GM21717 (cell line): ENCODE data around the gene ADGRD2.

Experiments used
- ATAC-seq: cut with Tn5 transposase; IDR thresholded peaks from one replicate; pipeline ENCODE4 v1.9.1; 2021; ENCODE audit warnings: mild to moderate bottlenecking, moderate library complexity; ENCODE audit not compliant: unreplicated experiment

ADGRD2 gene

DNA sequence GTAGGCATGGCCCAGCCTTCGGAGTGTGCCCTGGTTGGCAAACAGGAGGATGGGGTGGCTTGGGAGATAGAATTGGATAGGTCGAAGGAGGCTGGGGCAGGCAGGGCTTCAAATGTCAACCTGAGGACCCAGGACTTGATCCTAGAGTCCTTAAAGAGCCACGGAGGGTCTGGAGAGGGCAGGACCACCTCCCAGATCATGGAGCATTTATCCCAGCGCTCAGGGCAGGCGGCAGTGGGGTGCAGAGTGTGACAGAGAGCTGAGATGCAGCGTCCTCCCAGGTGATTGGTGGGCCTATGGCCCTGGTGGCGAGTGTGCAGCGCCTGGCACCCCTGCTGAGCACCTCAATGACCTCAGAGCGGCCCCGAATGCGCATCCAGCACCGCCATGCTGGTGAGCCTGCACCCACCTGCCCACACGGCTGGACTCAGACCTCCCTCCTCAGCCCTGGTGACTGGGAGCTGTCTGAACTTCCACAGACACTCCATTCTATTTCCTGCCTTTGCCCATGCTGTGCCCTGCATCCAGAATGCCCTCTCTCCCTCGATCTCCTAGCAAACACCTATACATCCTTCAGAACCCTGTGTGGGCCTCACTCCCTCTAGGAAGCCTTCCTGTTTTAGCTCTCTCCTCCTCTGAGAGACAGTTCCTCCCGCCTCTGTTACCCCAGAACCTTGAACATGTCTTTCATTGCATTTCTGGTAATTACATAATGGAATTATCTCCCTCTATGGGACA lies 6.3 kb downstream of the ADGRD2 start:
- no peak for ATAC-seq

DNA sequence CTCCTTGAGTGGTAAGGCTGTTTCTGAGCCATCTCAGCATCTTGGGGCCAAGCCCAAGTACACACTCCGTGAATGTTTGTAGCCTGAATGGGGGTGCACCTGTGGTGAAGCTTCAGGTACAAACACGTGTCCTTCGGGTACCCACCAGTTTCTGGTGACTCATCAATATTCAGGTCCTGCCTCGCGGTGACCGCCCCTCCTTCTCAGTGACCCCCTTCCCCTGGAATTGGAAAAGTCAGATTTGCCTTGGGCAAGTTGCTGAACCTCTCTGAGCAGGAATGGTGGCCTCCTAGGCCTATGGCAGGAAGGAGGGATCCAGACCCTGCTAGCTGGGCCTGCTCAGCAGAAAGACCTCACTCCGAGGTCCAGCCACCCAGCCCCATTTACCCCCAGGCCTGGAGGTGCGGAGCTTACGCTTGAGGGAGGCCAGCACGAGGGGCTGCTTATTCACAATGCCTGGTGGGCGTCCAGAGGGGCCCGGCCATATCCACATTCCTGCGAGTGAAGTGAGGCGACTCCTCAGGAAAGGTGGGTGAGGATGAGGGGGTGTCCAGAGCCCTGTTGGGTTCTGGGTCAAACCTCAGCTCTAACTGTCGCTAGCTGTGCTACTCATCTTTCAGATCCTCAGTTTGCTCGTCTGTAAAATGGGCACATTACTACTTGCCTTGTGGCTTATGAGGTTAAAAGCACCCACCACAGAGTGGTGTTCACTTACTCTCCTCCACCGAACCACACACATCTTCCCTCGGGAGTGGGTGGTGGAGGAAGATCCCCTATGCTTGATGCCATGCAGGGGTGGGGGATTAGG lies 7.0 kb downstream of the ADGRD2 start:
- no peak for ATAC-seq

DNA sequence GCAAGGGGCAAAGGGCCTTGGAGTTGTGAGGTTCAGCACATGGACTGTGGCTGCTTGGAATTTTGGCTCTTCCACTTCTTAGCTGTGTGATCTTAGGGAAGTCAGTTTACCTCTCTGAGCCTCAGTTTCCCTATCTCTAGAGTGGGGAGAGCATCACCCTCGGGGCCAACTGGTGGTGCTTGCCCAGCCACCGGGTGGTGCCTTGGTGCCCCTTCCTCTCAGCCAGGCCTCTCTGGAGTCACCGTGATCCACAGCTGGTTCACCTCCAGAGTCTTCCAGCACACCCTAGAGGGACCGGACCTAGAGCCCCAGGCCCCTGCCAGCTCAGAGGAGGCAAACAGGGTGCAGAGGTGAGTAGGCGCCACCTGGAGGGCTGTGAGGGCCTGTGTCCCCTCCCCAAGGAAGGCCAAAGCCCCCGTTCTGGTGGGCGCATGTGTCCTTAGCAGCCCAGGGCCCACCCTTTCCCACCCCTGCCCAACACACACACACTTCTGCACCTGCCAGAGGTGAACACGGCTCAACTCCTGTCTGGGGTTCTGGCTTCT lies 7.7 kb downstream of the ADGRD2 start:
- ATAC-seq = no peak

DNA sequence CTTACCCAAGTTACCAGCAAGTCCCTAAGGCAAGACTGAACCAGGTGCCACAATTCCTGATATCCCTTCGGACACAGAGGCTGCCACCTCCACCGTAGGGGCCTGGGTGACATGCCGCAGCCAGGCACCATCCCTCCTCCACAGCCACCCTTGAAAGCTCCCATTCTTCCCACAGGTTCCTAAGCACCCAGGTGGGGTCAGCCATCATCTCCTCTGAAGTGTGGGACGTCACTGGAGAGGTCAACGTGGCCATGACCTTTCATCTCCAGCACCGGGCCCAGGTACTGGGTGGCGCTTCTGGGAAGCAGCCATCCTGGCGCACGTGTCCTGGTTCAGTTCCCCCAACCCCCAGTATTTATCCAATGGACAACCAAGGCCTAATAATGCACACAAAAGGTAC lies 8.2 kb downstream of the ADGRD2 start:
- no peak for ATAC-seq

DNA sequence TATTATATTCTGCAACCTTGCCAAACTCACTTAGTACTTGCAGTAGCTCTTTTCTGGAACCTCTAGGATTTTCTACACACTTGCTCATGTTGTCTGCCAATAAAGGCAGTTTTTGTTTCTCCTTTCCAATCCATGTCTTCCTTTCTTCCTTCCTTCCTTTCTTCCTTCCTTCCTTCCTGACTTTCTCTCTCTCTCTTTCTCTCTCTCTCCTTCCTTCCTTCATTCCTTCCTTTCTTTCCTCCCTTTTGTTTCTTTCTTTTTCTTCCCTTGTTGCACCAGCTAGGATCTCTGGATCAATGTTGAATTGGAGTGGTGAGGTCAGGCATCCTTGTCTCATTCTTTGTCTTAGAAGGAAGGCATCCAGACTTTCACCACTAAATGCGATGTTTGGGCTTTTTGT lies 12.5 kb downstream of the ADGRD2 start:
- no peak for ATAC-seq

DNA sequence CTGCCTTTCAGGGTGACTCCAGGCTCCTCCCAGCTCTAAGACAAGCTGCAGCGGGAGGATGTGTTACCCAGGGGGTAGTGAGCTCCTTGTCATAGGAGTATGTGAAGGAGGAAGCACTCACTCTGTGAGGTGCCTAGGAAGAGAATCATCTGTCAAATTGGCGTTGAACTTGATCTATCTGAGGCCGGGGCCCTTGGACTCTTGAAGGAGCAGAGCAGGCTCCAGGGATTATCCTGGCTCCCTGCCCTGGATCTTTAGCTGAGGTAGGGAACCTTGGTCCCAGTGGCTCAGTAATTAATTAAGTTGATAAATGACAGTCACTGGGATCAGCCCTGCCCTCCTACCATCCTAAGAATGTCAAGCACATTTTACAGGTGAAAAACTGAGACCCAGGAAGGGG lies 15.5 kb downstream of the ADGRD2 start:
- no peak for ATAC-seq

DNA sequence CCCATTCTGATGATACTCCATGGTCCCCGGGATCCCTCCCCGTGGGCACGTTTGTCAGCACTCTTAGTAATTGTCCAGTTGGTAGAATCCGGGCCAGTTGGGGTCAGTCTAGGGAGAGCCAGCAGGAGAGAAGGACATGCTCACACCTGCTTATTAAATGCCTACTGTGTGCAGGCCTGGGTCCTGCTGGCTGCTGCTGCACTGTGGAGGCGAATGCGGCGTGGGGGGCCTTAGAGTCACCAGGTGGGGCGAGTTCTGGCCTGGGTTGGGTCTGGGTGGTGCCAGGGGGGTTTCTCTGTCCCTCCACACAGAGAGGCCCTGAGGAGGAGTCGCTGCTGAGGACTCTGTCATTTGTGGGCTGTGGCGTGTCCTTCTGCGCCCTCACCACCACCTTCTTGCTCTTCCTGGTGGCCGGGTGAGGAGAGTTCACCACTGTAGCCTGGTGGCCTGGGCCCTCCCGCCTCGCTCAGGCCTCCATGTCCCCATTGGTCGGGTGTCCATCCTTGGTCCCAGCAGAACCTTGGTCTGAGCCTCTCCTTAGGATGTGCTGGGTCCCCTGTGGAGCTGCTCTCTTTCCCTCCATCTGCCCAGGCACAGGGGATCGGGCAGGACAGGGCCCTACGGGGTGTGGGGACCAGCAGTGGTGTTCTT lies 17.3 kb downstream of the ADGRD2 start:
- ATAC-seq = no peak

DNA sequence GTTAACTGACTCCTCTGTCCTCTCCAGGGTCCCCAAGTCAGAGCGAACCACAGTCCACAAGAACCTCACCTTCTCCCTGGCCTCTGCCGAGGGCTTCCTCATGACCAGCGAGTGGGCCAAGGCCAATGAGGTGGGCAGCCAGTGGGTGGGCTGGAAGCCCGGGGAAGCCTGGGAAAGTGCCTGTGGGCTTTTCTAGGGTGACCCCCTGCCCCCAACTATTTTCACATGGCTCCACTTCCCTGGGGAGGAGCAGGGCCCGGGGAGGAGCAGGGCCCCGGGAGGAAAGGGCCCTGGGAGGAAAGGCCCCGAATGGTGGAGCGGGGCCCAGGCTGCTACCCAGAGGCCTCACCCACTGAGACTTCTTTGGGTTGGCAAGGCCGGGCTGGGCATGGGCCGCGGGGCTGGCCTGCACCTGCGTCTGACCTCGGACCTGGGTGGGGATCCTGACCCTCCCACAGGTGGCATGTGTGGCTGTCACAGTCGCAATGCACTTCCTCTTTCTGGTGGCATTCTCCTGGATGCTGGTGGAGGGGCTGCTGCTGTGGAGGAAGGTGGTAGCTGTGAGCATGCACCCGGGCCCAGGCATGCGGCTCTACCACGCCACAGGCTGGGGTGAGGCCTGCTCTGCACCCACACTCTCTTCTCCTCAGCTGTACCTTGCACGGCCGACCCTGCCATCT lies 17.9 kb downstream of the ADGRD2 start:
- ATAC-seq = no peak

DNA sequence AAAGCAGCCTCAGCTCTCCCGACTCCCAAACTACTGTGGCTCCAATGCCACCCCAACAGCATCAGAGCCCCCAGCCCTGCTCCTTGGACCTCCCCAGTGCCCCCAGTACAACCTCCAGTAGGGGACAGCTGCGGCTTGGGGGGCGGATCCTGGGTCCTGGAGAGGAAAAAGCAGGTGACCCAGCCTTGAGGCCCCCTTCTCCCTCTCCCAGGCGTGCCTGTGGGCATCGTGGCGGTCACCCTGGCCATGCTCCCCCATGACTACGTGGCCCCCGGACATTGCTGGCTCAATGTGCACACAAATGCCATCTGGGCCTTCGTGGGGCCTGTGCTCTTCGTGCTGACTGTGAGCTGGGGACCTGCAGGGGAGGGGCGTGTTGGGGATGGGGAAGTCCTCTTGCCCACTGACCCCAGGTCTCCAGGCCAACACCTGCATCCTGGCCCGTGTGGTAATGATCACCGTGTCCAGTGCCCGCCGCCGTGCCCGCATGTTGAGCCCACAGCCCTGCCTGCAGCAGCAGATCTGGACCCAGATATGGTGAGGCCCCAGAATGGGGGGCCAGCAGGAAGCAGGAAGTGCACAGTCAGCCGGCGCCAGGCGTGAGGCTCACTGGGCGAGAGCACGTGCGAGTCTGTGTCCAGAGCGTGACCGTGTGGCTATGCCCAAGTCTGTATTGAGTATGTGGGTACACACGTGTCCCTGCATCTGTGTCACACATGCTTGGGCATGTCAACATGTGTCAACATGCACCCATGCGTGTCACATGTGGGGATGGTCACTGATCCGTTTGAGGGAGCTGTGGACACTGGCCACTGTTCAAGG lies 19.0 kb downstream of the ADGRD2 start:
- no peak for ATAC-seq

DNA sequence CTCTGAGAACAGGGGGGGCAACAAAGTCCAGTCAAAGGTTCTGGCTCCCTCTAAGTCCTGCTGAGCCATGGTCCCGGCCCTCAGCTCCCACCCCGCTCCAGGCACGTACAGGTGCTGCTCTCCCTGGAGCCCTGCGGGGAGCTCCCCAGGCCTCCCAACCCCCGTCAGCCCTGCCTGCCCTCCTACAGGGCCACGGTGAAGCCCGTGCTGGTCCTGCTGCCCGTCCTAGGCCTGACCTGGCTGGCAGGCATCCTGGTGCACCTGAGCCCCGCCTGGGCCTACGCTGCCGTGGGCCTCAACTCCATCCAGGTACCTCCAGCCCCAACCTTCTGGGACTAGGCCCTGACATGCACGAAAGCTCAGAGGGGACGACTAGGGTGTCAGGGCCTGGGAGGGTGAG lies 20.1 kb downstream of the ADGRD2 start:
- ATAC-seq = no peak

DNA sequence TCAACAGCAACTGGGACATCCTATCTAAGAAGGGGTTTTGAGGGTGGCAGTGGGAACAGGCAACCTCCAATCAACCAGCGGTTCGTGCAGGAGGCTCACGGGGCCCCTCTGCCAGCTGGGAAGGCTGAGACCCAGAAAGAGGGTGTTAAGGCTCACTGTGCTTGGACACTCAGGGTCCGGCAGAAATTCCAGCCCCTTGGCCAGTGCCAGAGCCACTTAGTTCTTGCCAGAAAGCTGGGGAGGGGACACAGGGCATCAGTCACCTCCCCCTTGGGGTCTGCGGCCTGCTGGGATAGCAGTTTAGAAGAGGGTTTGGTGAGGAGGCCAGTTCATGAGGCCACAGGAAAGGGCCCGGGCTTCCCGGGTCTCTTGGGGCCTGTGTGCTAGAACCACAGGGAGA lies 20.5 kb downstream of the ADGRD2 start:
- ATAC-seq = no peak

DNA sequence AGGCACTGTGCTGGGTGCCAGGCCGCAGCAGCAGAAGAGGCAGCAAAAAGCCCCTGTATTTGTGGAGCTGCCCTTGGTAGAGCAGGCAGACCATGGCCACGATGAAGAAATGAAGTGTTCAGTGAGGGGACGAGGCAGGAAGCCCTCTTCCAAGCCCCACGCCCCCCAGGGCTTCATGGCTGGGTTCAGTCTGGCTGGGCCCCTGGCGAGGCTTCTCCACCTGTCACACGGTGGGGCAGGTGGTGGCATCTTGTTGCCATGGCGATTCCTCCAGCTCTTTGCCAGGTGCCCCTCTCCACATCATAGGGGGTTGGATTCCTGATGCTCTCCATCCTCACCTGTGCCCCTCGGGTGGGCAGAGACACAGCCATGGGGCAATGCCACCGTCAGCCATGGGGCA lies 21.5 kb downstream of the ADGRD2 start:
- ATAC-seq = no peak

DNA sequence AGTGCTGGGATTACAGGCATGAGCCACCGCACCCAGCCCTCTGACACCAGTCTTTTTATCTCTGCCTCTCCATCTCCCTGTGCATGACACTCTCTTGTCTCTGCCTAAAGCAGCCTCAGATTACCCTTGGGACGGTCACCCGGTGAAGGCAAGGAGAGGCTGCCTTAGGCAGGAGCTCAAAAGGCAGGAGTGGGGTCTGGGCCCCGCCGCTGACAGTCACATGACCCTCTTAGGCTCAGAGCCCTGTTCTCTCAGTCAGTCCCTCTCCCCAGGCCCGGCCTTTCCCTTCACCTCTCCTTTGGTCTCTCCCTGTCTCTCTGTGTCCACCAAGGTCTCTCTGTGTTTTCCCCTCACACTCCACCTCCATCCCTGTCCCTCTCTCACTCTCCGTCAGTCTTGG lies 22.5 kb downstream of the ADGRD2 start:
- no peak for ATAC-seq

DNA sequence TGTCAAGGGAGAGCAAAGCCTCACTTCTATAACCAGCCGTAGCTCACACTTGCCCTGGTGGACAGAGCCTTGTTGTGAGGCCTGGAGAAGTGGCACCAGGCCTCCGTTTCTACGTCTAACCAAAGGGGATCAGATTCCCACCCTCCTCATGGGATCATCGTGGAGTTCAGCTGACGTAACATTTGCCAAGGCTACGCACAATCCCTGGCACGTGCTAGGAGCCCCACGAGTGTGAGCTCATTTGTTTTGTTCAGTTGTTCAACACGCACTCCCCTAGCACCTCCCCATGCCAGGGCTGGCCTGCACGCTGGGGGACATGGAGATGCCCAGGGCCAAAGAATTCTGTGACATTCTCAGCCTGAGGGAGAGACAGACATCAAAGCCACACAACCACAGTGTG lies 23.1 kb downstream of the ADGRD2 start:
- no peak for ATAC-seq

DNA sequence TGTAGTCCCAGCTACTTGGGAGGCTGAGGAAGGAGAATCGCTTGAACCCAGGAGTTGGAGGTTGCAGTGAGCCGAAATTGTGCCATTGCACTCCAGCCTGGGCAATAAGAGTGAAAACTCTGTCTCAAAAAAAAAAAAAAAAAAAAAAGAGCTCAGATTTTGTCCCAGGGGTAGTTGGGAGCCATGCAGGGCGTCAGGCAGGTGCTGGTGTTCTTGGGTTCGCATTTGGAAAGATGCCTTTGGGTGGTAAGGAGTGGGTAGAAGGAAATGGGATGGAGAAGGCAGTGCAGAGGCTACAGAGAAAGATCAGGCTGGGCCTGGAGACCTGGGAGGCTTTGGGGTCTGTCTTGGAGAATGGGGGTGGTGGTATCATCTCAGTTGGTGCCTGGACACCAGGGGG lies 23.9 kb downstream of the ADGRD2 start:
- ATAC-seq = no peak

DNA sequence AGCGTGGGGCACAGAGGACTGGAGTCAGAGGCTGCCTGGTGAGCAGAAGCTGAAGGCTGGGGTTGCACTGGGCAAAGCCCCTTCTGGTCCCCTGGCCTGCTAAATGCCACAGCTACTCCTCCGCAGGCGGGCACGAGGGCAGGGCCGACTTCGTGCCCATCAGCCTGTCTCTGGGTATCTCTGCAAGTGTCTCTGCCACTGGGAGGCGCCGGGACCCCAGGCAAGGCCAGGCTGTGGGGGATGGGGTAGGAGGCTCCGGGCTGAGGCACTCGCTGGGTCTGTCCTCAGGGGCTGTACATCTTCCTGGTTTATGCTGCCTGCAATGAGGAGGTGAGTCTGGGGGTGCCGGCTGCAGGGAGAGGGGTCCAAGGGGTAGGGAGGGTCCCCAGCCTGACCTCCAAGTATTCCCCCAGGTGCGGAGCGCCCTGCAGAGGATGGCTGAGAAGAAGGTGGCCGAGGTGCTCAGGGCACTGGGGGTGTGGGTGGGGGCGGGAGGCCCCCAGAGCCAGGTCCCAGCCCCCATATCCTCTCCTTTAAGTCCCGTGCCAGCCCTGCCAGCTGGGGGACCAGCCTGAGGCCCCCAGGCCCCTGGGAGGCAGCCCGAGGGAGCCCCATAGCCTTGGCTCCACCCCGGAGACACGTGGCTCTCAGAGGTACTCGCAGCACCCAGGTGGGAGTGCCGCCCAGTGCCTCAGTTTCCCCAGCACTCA lies 25.1 kb downstream of the ADGRD2 start:
- no peak for ATAC-seq

DNA sequence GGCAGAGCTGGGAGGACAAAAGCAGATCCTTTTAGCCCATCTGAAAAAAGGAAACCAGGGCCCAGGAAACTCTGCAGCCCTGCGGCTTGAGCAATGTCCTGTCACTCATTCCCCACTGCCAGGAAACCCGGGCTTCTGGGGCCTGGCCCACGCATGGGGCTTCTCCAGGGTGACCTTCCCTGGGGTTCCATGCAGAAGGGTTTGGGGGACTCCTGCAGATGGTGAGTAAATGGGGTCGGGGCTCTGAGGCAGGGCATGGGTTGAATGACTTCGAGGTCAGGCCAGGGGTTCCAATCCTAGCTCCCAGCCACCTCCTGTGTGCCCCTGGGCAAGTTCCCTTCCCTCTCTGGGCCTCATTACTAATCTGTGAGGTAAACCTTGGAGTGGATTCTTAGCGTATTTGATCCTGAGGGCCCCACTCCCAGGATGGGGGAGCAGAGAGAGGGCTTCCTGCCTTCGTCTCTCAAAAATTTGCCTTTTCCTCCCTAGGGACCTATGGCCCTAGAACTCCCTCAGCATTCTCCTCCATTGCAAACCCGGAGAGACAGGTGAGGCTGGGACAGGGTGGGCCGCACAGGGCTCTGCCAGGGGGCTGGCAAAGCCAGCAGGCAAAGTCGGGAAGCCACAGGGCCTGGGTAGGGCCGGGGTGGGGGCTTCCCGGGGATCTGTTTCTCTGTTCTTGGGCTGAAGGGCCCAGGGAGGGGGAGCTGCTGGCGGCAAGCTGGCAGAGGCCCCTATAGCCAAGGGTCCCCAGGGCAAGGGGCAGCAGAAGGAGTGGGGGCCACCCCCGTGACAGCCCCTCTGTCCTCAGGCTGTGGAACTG lies 25.8 kb downstream of the ADGRD2 start:
- ATAC-seq = no peak

DNA sequence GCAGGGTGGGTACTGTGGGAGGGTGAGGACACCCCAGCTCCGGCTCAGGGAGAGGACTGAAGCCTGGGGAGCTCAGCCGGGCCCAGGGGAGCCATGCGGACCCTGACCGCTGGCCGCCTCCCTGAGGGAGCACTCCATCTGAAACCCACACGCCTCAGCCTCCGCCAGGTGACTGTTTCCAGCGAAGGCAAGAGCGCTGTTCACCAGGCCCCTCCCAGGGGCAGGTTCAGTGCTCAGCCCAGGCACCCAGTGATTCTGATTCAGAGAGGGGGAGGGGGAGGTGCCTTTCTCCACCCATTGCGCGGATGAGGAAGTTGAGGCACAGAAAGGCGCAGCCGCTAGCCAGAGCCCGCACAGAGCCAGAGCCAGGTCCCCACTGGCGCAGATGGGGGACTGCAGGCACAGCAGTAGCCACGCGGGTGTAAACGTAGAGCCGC lies 27.0 kb downstream of the ADGRD2 start:
- no peak for ATAC-seq
